ENCODE measurements around the gene CAP1. TPM values are rescaled to one million over a fixed set of nuclear protein-coding genes. Genes with fewer than 3 reads are reported as not detected.

CAP1 gene
- total RNA-seq, 1 donor from 2014 or later: 441 TPM

DNA sequence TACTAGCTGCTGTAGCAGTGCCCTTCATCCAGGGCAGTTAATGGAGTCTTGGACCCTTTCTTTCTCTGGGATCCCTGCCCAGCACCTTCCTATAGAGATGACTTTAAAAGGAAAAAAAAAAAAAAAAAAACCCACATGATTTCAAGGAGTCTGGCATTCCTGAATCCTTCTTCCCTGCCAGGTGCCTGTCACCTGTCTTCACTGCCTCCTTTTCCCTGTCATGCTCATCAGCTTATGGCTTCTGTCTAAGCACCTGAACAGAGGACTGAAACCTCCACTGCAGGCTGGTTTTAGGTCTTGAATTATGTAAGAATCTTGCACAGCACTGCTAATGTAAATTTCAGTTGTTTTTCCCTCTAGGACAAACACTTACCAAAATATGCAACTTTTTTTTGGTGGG lies 31.6 kb downstream of the CAP1 start:
- no peak for DNase-seq (ENCODE audit: low read depth)
- Histone ChIP-seq H3K4me3 (ENCODE audit: low read depth, low read length) (no peak overlapping the region), H3K27me3 (ENCODE audit: control insufficient read depth, insufficient read depth, low read length) (no peaks in the 10 kb centered on the region), H3K36me3 (ENCODE audit: control insufficient read depth, insufficient read depth, low read length) (peaks cover 2% of the 10 kb centered on the region)
- TF ChIP-seq, protein P1, sequence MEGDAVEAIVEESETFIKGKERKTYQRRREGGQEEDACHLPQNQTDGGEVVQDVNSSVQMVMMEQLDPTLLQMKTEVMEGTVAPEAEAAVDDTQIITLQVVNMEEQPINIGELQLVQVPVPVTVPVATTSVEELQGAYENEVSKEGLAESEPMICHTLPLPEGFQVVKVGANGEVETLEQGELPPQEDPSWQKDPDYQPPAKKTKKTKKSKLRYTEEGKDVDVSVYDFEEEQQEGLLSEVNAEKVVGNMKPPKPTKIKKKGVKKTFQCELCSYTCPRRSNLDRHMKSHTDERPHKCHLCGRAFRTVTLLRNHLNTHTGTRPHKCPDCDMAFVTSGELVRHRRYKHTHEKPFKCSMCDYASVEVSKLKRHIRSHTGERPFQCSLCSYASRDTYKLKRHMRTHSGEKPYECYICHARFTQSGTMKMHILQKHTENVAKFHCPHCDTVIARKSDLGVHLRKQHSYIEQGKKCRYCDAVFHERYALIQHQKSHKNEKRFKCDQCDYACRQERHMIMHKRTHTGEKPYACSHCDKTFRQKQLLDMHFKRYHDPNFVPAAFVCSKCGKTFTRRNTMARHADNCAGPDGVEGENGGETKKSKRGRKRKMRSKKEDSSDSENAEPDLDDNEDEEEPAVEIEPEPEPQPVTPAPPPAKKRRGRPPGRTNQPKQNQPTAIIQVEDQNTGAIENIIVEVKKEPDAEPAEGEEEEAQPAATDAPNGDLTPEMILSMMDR (IDR thresholded peaks at IDR 0.05; ENCODE audit: insufficient read depth, low read length, poor library complexity, severe bottlenecking): no peak

DNA sequence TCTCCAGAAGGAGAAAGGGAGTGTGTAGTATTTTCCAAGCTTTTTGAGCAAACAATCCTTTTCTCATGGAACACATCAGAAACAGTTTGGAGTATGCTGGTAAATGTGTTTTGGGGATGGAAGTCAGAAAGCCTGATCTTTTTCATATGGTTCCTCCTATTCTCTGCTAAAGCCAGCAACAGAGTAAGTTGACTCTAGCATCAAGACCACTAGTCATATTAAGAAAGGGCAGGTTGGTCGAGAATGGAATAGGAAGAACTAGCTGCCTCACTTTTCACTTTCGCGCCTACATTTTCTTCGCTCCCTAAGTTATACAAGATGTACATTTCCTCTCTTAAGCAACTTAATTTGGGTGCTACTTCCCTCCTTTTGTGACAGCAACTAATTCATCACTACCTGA lies 32.5 kb downstream of the CAP1 start:
- TF ChIP-seq, protein P1 (IDR thresholded peaks at IDR 0.05; ENCODE audit: insufficient read depth, low read length, poor library complexity, severe bottlenecking): no peak
- H3K27me3 ChIP-seq (ENCODE audit: control insufficient read depth, insufficient read depth, low read length): no peaks in the 10 kb centered on the region
- H3K36me3 ChIP-seq (ENCODE audit: control insufficient read depth, insufficient read depth, low read length): no peaks in the 10 kb centered on the region
- DNase-seq (ENCODE audit: low read depth): no peak
- H3K4me3 ChIP-seq (ENCODE audit: low read depth, low read length): no peak overlapping the region

DNA sequence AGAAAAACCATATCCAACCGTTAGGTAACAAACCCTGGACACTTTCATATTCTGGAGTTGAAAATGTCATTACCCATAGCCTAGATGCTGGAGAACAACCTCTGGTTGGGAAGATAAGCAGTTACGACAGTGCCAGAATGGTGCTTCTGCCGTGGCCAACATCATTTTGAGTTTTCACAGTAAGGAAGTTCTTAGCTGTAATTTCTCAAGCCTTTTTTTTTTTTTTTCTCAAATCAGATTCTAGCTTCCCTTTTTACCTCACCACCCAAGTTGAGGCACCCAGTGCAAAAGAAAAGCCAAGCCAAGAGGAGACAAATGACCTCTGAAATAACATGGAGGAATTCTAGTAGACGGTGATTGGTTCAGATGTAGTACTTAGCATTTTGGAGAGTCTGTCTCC lies 34.7 kb downstream of the CAP1 start:
- Histone ChIP-seq H3K4me3 (ENCODE audit: low read depth, low read length) (no peak overlapping the region), H3K27me3 (ENCODE audit: control insufficient read depth, insufficient read depth, low read length) (no peaks in the 10 kb centered on the region), H3K36me3 (ENCODE audit: control insufficient read depth, insufficient read depth, low read length) (no peaks in the 10 kb centered on the region)
- DNase-seq (ENCODE audit: low read depth): no peak
- TF ChIP-seq, protein P1 (IDR thresholded peaks at IDR 0.05; ENCODE audit: insufficient read depth, low read length, poor library complexity, severe bottlenecking): no peak

DNA sequence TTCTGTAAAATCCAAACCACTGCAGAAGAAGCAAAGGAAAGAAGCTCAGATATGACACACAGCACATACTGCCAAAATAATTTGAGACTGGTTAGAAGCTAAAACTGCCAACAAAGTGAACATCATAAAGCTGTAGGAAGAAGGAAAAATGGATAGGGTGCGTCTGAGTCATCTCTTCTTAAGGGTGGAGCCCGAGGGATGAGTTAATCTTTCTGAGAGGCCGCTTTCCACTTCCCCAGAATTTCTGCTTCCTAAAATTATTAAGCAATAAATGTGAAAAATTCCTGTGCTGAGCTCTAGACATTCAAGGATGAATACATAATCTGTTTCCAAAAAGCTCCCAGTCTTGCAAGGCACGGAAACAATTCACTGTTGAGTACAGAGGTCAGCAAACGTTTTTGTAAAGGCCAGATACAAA lies 36.4 kb downstream of the CAP1 start:
- Histone ChIP-seq H3K36me3 (ENCODE audit: control insufficient read depth, insufficient read depth, low read length) (no peaks in the 10 kb centered on the region), H3K27me3 (ENCODE audit: control insufficient read depth, insufficient read depth, low read length) (no peaks in the 10 kb centered on the region), H3K4me3 (ENCODE audit: low read depth, low read length) (no peak overlapping the region)
- TF ChIP-seq, protein P1 (IDR thresholded peaks at IDR 0.05; ENCODE audit: insufficient read depth, low read length, poor library complexity, severe bottlenecking): no peak
- no peak for DNase-seq (ENCODE audit: low read depth)

DNA sequence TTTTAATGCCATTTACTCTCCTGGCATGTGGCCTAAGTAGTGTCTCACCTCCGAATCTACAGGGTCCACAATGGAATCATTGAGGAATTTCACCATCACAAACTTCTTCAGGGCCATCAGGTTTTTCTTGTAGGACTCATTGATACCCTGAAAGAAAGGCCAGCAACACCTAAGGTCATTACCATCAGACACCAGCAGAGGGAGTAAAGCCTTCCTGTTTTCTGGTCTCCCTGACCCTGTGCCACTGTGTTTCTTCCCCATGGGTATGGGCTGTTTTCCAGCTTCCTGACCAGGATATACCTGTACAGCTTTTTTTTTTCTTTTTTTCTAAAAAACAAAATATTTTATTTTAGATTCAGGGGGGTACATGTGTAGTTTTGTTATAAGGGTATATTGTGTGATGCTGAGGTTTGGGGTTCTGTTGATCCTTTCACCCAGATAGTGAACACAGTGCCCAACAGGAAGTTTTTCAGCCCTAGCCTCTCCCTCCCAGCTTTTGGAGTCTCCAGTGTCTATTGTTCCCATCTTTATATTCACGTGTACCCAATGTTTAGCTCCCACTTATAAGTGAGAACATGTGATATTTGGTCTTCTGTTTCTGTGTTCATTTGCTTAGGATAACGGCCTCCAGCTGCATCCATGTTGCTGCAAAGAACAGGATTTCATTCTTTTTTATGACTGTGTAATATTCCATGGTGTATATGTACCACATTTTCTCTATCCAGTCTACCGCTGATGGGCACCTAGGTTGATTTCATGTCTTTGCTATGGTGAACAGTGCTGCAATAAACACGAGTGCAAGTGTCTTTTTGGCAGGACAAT lies 38.2 kb downstream of the CAP1 start:
- H3K27me3 ChIP-seq (ENCODE audit: control insufficient read depth, insufficient read depth, low read length): no peaks in the 10 kb centered on the region
- peak; percentile 14 for DNase-seq (ENCODE audit: low read depth)
- H3K36me3 ChIP-seq (ENCODE audit: control insufficient read depth, insufficient read depth, low read length): no peaks in the 10 kb centered on the region
- H3K4me3 ChIP-seq (ENCODE audit: low read depth, low read length): no peak overlapping the region
- TF ChIP-seq, protein P1 (IDR thresholded peaks at IDR 0.05; ENCODE audit: insufficient read depth, low read length, poor library complexity, severe bottlenecking): peak; percentile 80
